PC-3 (cell line): Measurements from ENCODE around the gene FXYD3. TPM values are rescaled to one million over a fixed set of nuclear protein-coding genes. Genes with fewer than 3 reads are reported as not detected.

Source experiments
- ATAC-seq: fragments of 200-7000 bp; cut with Tn5 transposase; 2 replicates; pipeline ENCODE4 v1.9.1; 2020; ENCODE audit warnings: mild to moderate bottlenecking, moderate library complexity
- BruUV-seq: library from RNA; stranded (reverse); fragments of 400-500 nt; replicated peaks from 2 replicates; lab custom pipeline; 2021; lab: Mats Ljungman, UMichigan
- CTCF ChIA-PET: fragments of 300-600 bp; sonication (Branson Sonifier 250); formaldehyde crosslinking; loops from one replicate; lab custom pipeline; 2022; ENCODE audit warnings: antibody characterized with exemption; lab: Charles Lee
- POLR2A ChIA-PET: fragments of 300-600 bp; sonication (Branson Sonifier 250); formaldehyde crosslinking; loops from one replicate; lab custom pipeline; 2022; ENCODE audit warnings: antibody characterized with exemption; ENCODE audit not compliant: unreplicated experiment; lab: Charles Lee
- DNase-seq: peaks from one replicate; pipeline ENCODE4 v3.0.0-alpha.2; 2015
- H2AFZ ChIP-seq: fragments of 300-600 bp; sonication (generic); 2 replicates; pipeline ENCODE4 v1.6.0; 2016; ENCODE audit warnings: antibody characterized with exemption, low read length
- H3F3A ChIP-seq: fragments of 300-600 bp; sonication (generic); one replicate; pipeline ENCODE4 v1.6.0; 2017; ENCODE audit warnings: antibody characterized with exemption, low read length, control low read depth, mild to moderate bottlenecking; ENCODE audit not compliant: unreplicated experiment
- H3K27ac ChIP-seq: fragments of 300-600 bp; sonication (generic); 2 replicates; pipeline ENCODE4 v1.5.1; 2016; ENCODE audit warnings: mild to moderate bottlenecking, low read length
- H3K27me3 ChIP-seq: fragments of 300-600 bp; sonication (generic); 2 replicates; pipeline ENCODE4 v1.6.1; 2016; ENCODE audit warnings: low read length, mixed read lengths
- H3K36me3 ChIP-seq: fragments of 300-600 bp; sonication (generic); 2 replicates; pipeline ENCODE4 v1.6.1; 2016; ENCODE audit warnings: low read depth, mixed run types, low read length, mixed read lengths
- H3K4me1 ChIP-seq: fragments of 300-600 bp; sonication (generic); 2 replicates; pipeline ENCODE4 v1.5.1; 2016; ENCODE audit warnings: low read length; ENCODE audit not compliant: insufficient read depth
- H3K4me2 ChIP-seq: fragments of 300-600 bp; sonication (generic); 2 replicates; pipeline ENCODE4 v1.6.0; 2016; ENCODE audit warnings: low read length
- H3K4me3 ChIP-seq: fragments of 300-600 bp; sonication (generic); 2 replicates; pipeline ENCODE4 v1.5.1; 2016; ENCODE audit warnings: mild to moderate bottlenecking, low read length, mixed read lengths
- H3K79me2 ChIP-seq: fragments of 300-600 bp; sonication (generic); 2 replicates; pipeline ENCODE4 v1.6.1; 2017; ENCODE audit warnings: low read length, mixed read lengths
- H3K9ac ChIP-seq: fragments of 300-600 bp; sonication (generic); 2 replicates; pipeline ENCODE4 v1.6.0; 2016; ENCODE audit warnings: mild to moderate bottlenecking, low read length
- H3K9me2 ChIP-seq: fragments of 300-600 bp; sonication (generic); replicated peaks from 2 replicates; pipeline ENCODE4 v1.6.1; 2016; ENCODE audit warnings: mixed run types, low read length, mixed read lengths
- H3K9me3 ChIP-seq: fragments of 300-600 bp; sonication (generic); 2 replicates; pipeline ENCODE4 v1.6.1; 2016; ENCODE audit warnings: low read length, mixed read lengths
- H4K20me1 ChIP-seq: fragments of 300-600 bp; sonication (generic); 2 replicates; pipeline ENCODE4 v1.6.1; 2016; ENCODE audit warnings: low read length, mixed read lengths
- CTCF ChIP-seq: fragments of 300-600 bp; sonication (generic); conservative IDR thresholded peaks from 2 replicates; pipeline ENCODE4 v1.5.1; 2017; ENCODE audit warnings: antibody characterized with exemption, low read depth, mild to moderate bottlenecking, low read length
- EZH2 ChIP-seq: fragments of 300-600 bp; sonication (generic); IDR thresholded peaks from one replicate; pipeline ENCODE4 v1.6.1; 2017; ENCODE audit warnings: antibody characterized with exemption, mild to moderate bottlenecking, low read length; ENCODE audit not compliant: unreplicated experiment
- EZH2phosphoT487 ChIP-seq: fragments of 300-600 bp; sonication (generic); IDR thresholded peaks from 2 replicates; pipeline ENCODE4 v1.6.1; 2018; ENCODE audit warnings: mild to moderate bottlenecking, antibody characterized with exemption, low read length, borderline replicate concordance
- intact Hi-C: fragments of 100-400 bp; cut with micrococcal nuclease; formaldehyde crosslinking; loops from 2 replicates; pipeline ENCODE4 v1.9.0; 2023
- total RNA-seq: library from RNA; depleted of rRNA; stranded (reverse); fragments of >200 nt; gene quantifications from 2 replicates; pipeline ENCODE4 v1.2.3, GENCODE V29; 2014

FXYD3 gene
- total RNA-seq, 1 experiment from 2014 or later: 61.6 TPM

- Histone ChIP-seq H3K79me2 (no peaks in the 10 kb centered on the region), H3K9me3 (no peaks in the 10 kb centered on the region), H3F3A (no peaks in the 10 kb centered on the region), H3K27me3 (no peaks in the 10 kb centered on the region), H3K27ac (no peak overlapping the region), H3K9me2 (no peaks in the 10 kb centered on the region), H3K4me1 (0 out of 2 replicates have a peak, but pooled peaks cover 3% of the 10 kb centered on the region), H3K4me2 (no peak overlapping the region), H3K9ac (no peak overlapping the region), H3K4me3 (no peak overlapping the region), H3K36me3 (no peaks in the 10 kb centered on the region), H4K20me1 (no peaks in the 10 kb centered on the region), H2AFZ (no peak overlapping the region)
- ChIA-PET CTCF (no interaction called here), POLR2A (no interaction called here)
- ATAC-seq: no peak
- TF ChIP-seq EZH2phosphoT487 (no peak), EZH2 (no peak), CTCF (no peak)
- DNase-seq: no peak
- intact Hi-C loops: no loop called here
- no TSS peak for BruUV-seq
These were observed 21.5 kb downstream of the FXYD3 start for GRCh38 chr19:35136977-35137702.

GRCh38 chr19:35138305-35138892, 22.8 kb downstream of the FXYD3 start, which contains the start of gene FXYD1:
FXYD1 (plus strand) TSS chr19:35138824; CDS start chr19:35140080, 1,256 bp downstream.
- ChIA-PET POLR2A (no interaction called here), CTCF (no interaction called here)
- ATAC-seq (no peak), DNase-seq (no peak)
- no peak within 1 kb of the TSS for H3K9ac ChIP-seq
- no peaks in the 10 kb centered on the region for H3K79me2 ChIP-seq
- BruUV-seq: no TSS peak
- H3K27me3 ChIP-seq: no peaks in the 10 kb centered on the region
- no peak within 1 kb of the TSS for H3K27ac ChIP-seq
- H3K9me3 ChIP-seq: no peaks in the 10 kb centered on the region
- no peak within 1 kb of the TSS for H3K4me2 ChIP-seq
- no peaks in the 10 kb centered on the region for H3K9me2 ChIP-seq
- no peak within 1 kb of the TSS for H2AFZ ChIP-seq
- TF ChIP-seq EZH2phosphoT487 (no peak), CTCF (no peak), EZH2 (no peak)
- H4K20me1 ChIP-seq: no peaks in the 10 kb centered on the region
- intact Hi-C loops: no loop called here
- H3F3A ChIP-seq: no peaks in the 10 kb centered on the region
- 0 out of 2 replicates have a peak, but pooled peaks cover 7% of the 10 kb centered on the region for H3K4me1 ChIP-seq
- H3K4me3 ChIP-seq: no peak within 1 kb of the TSS
- H3K36me3 ChIP-seq: no peaks in the 10 kb centered on the region
